ENCODE measurements around the gene HYI.

DNA sequence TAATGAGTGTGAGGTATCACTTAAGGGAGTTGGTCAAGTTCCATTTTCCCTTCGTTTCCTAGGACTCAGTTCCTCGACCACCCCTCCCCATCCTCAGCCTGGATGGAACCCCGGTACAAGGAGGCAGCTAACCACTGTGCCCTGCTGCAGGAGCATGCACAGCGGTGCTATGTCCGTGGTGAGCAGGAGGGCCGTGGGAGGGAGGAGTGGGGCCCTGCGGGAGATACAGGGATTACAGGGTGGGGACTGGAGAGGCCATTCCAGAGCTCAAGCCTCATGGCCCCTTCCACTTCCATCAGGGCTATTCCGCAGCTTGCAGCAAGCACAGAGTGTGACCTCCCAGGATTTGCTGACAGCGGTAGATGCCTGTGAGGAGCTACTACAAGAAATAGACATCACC is 25.8 kb downstream of the HYI start:
- TF ChIP-seq, protein P1, sequence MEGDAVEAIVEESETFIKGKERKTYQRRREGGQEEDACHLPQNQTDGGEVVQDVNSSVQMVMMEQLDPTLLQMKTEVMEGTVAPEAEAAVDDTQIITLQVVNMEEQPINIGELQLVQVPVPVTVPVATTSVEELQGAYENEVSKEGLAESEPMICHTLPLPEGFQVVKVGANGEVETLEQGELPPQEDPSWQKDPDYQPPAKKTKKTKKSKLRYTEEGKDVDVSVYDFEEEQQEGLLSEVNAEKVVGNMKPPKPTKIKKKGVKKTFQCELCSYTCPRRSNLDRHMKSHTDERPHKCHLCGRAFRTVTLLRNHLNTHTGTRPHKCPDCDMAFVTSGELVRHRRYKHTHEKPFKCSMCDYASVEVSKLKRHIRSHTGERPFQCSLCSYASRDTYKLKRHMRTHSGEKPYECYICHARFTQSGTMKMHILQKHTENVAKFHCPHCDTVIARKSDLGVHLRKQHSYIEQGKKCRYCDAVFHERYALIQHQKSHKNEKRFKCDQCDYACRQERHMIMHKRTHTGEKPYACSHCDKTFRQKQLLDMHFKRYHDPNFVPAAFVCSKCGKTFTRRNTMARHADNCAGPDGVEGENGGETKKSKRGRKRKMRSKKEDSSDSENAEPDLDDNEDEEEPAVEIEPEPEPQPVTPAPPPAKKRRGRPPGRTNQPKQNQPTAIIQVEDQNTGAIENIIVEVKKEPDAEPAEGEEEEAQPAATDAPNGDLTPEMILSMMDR (IDR thresholded peaks at IDR 0.05; ENCODE audit: control extremely low read depth in 1 of 3, insufficient read depth in 1 of 3, low read depth in 1 of 3, low read length in 3 of 3): no peak
- TF ChIP-seq BACH1 (IDR thresholded peaks at IDR 0.05; ENCODE audit: low read length): no peak
- TF ChIP-seq BCL11A (IDR thresholded peaks at IDR 0.05; ENCODE audit: low read depth in 2 of 2, low read length in 2 of 2): no peak
- TF ChIP-seq POLR2A (IDR thresholded peaks at IDR 0.05; ENCODE audit: control extremely low read depth in 1 of 2, low read depth in 2 of 2, low read length in 2 of 2): no peak
- no peak for TF ChIP-seq EP300 (IDR thresholded peaks at IDR 0.05; ENCODE audit: borderline replicate concordance in 1 of 2, low read depth in 2 of 2, low read length in 2 of 2)
- TF ChIP-seq SUZ12 (IDR thresholded peaks at IDR 0.05; ENCODE audit: low read length): no peak
- TF ChIP-seq TCF12 (IDR thresholded peaks at IDR 0.05; ENCODE audit: low read depth, low read length): no peak
- TF ChIP-seq POLR2AphosphoS5 (IDR thresholded peaks at IDR 0.05; ENCODE audit: low read depth, low read length): no peak
- TF ChIP-seq, protein P2, sequence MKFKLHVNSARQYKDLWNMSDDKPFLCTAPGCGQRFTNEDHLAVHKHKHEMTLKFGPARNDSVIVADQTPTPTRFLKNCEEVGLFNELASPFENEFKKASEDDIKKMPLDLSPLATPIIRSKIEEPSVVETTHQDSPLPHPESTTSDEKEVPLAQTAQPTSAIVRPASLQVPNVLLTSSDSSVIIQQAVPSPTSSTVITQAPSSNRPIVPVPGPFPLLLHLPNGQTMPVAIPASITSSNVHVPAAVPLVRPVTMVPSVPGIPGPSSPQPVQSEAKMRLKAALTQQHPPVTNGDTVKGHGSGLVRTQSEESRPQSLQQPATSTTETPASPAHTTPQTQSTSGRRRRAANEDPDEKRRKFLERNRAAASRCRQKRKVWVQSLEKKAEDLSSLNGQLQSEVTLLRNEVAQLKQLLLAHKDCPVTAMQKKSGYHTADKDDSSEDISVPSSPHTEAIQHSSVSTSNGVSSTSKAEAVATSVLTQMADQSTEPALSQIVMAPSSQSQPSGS (IDR thresholded peaks at IDR 0.05; ENCODE audit: low read length): no peak
- TF ChIP-seq RFX5 (IDR thresholded peaks at IDR 0.05; ENCODE audit: borderline replicate concordance, low read depth, low read length): no peak
